ENCODE data around the gene PIF1. TPM values are rescaled to one million over a fixed set of nuclear protein-coding genes. Genes with fewer than 3 reads are reported as not detected.

PIF1 gene
- 1 to 10 TPM in 2 of 7 donors, under 1 TPM in 3, not detected in 2; 0.18 to 1.4 (median 0.37) TPM for total RNA-seq
- under 1 TPM; 0.98 to 0.99 TPM for polyA plus RNA-seq
- long read RNA-seq, donor 1, result 0 reads
- long read RNA-seq, donor 2, partial matches to known transcripts, result 0 of 1 reads
- long read RNA-seq, donor 2, other reads (novel, unspliced or antisense), result 0 of 1 reads
- long read RNA-seq, donor 3, partial matches to known transcripts, result 0 of 2 reads
- long read RNA-seq, donor 3, other reads (novel, unspliced or antisense), result 2 of 2 reads

DNA sequence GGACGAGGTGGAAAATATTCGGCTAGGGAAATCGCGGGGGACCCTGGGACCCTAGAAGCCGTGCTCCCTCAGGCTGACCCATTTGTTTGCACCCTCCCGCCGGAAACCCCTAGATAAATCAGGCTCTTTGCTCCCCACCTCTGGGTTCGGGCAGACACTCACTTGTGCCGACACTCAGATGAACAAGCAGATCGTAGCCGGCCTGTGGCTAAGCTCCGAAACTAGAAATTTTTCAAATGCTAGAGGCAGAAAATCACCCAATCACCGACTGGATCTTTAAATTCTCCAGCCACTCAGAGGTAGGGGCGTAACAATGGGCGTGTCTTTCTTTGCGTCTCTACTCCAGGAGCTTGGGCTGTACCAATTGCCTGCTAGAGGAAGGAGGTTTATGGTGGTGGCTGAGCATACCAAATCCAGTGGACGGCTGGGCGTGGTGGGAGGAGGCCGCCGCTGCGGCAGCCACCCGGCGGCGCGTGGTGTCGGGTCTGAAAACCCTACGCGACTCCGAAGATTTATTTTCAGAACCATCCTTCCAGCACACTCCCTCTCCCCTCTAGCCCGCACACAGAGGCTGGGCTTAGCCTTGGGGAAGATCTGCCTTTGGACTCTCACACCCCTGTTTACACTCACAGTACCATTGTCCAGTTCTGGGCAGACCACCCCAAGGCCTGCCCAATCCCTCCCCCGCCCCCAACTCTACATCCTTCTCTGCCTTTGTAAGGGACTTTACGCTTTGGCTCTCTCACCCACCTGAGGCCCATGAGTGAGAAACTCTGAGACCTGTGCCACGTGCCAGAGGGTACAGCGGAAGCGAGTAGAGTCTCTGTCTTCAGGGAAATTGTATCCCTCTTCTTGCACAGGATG lies at the start of gene PIF1:
TSS of gene PIF1 (minus strand) at position 217 of the 864 bp plus-strand sequence. CDS start 1,312 bp downstream, outside the sequence.
- no peaks in the 10 kb centered on the region for H3K36me3 ChIP-seq
- peaks cover 5% of the 10 kb centered on the region for H3K4me1 ChIP-seq (ENCODE audit: insufficient read depth)
- H3K4me3 ChIP-seq, result peak within 1 kb of the TSS; percentile 28
- DNase-seq, result peak; percentile 84 to 93 (median 86)
- 1% methylated on average over 35 of the region's 35 CpGs for WGBS, 3 donors
- peak within 1 kb of the TSS in 1 of 2 donors; percentile 78 for H3K27ac ChIP-seq
- intact Hi-C loops (cut with DNase I), result no loop called here
- TF ChIP-seq EP300 (IDR thresholded peaks at IDR 0.05) (no peak), CTCF (IDR thresholded peaks at IDR 0.05) (peak in 1 of 3 donors; percentile 10), POLR2A (IDR thresholded peaks at IDR 0.05) (peak; percentile 63)
- H3K9me3 ChIP-seq, result no peaks in the 10 kb centered on the region
- no peaks in the 10 kb centered on the region for H3K27me3 ChIP-seq

- H3K4me3 ChIP-seq, result no peak overlapping the region
- WGBS, 3 donors, result 67 to 93% (median 87%) methylated on average over 9 of the region's 9 CpGs
- DNase-seq, result peak in 2 of 5 donors; percentile 29 to 33
- peaks cover 24% of the 10 kb centered on the region for H3K4me1 ChIP-seq (ENCODE audit: insufficient read depth)
- H3K36me3 ChIP-seq, result no peaks in the 10 kb centered on the region
- H3K27ac ChIP-seq, result no peak overlapping the region
- TF ChIP-seq POLR2A (IDR thresholded peaks at IDR 0.05) (no peak), EP300 (IDR thresholded peaks at IDR 0.05) (no peak), CTCF (IDR thresholded peaks at IDR 0.05) (no peak)
- intact Hi-C loops (cut with DNase I), result no loop called here
- H3K9me3 ChIP-seq, result no peaks in the 10 kb centered on the region
- H3K27me3 ChIP-seq, result no peaks in the 10 kb centered on the region
Measured at GRCh38 chr15:64870353-64870752, 44.9 kb upstream of the PIF1 start.

DNA sequence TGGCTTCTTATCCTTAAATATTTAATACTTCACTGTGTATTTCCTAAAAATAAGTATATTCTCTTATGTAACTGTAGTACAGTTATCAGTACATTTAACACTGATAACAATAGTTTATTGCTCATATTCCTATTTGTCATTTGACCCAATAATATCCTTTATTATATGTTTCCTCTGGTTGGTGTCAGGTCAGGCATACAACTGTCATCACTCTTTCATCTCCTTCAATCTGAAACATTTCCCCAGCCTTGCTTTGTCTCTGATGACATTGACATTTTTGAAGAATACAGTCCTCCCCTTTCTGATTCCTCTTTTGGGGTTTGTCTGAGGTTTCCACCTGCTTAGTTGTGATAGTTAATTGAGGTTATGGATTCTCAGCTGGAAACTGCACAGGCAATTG lies 44.1 kb upstream of the PIF1 start:
- no peak for DNase-seq
- TF ChIP-seq POLR2A (IDR thresholded peaks at IDR 0.05), result no peak
- TF ChIP-seq EP300 (IDR thresholded peaks at IDR 0.05), result no peak
- no peak for TF ChIP-seq CTCF (IDR thresholded peaks at IDR 0.05)
- Histone ChIP-seq H3K36me3 (no peaks in the 10 kb centered on the region), H3K9me3 (no peaks in the 10 kb centered on the region), H3K27me3 (no peaks in the 10 kb centered on the region), H3K4me3 (no peak overlapping the region), H3K4me1 (ENCODE audit: insufficient read depth) (peaks cover 24% of the 10 kb centered on the region), H3K27ac (no peak overlapping the region)
- intact Hi-C loops (cut with DNase I), result no loop called here

- no peaks in the 10 kb centered on the region for H3K27me3 ChIP-seq
- peak overlapping the region in 1 of 2 donors; percentile 59 for H3K27ac ChIP-seq
- no peak overlapping the region for H3K4me3 ChIP-seq
- intact Hi-C loops (cut with DNase I), result no loop called here
- no peak for TF ChIP-seq POLR2A (IDR thresholded peaks at IDR 0.05)
- TF ChIP-seq EP300 (IDR thresholded peaks at IDR 0.05), result no peak
- 16 to 37% (median 18%) methylated on average over 6 of the region's 6 CpGs for WGBS, 3 donors
- peaks cover 25% of the 10 kb centered on the region for H3K4me1 ChIP-seq (ENCODE audit: insufficient read depth)
- H3K36me3 ChIP-seq, result no peaks in the 10 kb centered on the region
- H3K9me3 ChIP-seq, result no peaks in the 10 kb centered on the region
- peak; percentile 69 to 83 (median 76) for DNase-seq
Measured at GRCh38 chr15:64865998-64866520, 40.6 kb upstream of the PIF1 start.

Measured in ovary (tissue), 10 donors.